RWPE2 (cell line): ENCODE measurements around the gene DOCK8.
"Not testable (repeated sequence)": the region's sequence is repeated elsewhere in the genome, so short reads cannot be mapped to it uniquely, and the experiment has no call there.

Experiments
- ATAC-seq: fragments of 200-7000 bp; cut with Tn5 transposase; 3 replicates; pipeline ENCODE4 v1.9.1; 2021; ENCODE audit warnings: low read depth
- DNase-seq: peaks from one replicate; pipeline ENCODE4 v3.0.0-alpha.2; 2020; ENCODE audit warnings: low spot score
- H3K27ac ChIP-seq: fragments of 450-650 bp; 2 replicates; pipeline ENCODE4 v1.5.1; 2017; ENCODE audit warnings: mild to moderate bottlenecking; ENCODE audit not compliant: poor library complexity, severe bottlenecking
- H3K27me3 ChIP-seq: fragments of 250-450 bp; sonication (Bioruptor Pico); 2 replicates; pipeline ENCODE4 v1.5.1; 2021; ENCODE audit warnings: mild to moderate bottlenecking, moderate library complexity; ENCODE audit not compliant: insufficient read depth, poor library complexity, severe bottlenecking
- H3K36me3 ChIP-seq: fragments of 250-450 bp; sonication (Bioruptor Pico); 2 replicates; pipeline ENCODE4 v1.5.1; 2020; ENCODE audit warnings: low read depth, mild to moderate bottlenecking, moderate library complexity
- H3K4me1 ChIP-seq: fragments of 250-450 bp; sonication (Bioruptor Pico); 2 replicates; pipeline ENCODE4 v1.5.1; 2021; ENCODE audit warnings: mild to moderate bottlenecking, moderate library complexity; ENCODE audit not compliant: insufficient read depth, poor library complexity, severe bottlenecking
- H3K4me3 ChIP-seq: fragments of 250-450 bp; sonication (Bioruptor Pico); 2 replicates; pipeline ENCODE4 v1.5.1; 2021; ENCODE audit warnings: mild to moderate bottlenecking, moderate library complexity; ENCODE audit not compliant: severe bottlenecking
- H3K9me3 ChIP-seq: fragments of 250-450 bp; sonication (Bioruptor Pico); 2 replicates; pipeline ENCODE4 v1.5.1; 2021; ENCODE audit warnings: mild to moderate bottlenecking, moderate library complexity; ENCODE audit not compliant: severe bottlenecking
- TF ChIP-seq, protein P1 (sequence below): fragments of 450-650 bp; IDR thresholded peaks from one replicate; pipeline ENCODE4 v1.5.1; 2017; ENCODE audit warnings: mild to moderate bottlenecking, moderate library complexity; ENCODE audit not compliant: poor library complexity, severe bottlenecking

The DOCK8 gene

DNA sequence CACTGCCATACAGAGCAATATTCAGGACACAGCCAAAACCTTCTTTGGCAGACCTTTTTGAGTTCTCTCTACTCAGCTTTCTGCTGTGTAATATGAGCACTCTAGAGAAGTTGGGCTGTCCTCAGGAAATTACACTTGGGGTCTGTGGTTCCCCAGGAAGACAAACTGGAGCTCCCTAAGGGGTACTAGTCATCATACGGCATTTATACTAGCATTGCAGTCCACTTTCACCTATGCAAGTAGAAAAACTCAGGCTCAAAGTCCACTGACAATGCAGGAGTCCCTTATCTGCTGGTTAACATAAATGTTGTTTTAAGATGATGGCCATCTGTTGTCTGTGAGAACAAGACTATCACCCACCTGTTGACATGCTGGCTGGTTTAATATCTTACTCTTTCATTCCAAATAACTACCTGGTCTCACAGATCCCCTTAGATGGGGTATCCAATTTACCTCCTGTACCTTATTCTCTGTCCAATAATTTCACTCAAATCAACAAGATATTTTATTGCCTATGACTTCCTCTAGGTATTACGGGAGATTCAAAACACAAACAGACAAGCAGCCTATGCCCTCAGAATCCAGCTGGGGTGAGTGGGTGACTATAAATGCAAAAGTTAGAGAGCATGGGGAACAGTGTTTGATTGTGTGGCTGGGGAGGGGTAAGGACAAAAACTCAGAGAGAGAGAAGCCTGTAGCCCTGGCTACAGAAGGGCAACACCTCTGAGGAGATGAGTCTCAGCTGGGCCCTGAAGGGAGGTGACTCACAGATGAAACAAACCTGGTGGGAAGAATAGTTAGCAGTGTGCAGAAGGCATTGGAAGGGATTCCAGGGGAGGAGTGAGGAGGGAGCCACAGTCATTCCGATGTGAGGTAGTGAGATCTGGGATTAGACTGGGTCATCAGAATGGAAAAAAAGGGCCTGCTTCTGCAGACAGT is 10.2 kb downstream of the DOCK8 start:
- Histone ChIP-seq H3K27ac (no peak overlapping the region), H3K9me3 (no peaks in the 10 kb centered on the region), H3K36me3 (no peaks in the 10 kb centered on the region), H3K4me1 (no peaks in the 10 kb centered on the region), H3K27me3 (no peaks in the 10 kb centered on the region), H3K4me3 (no peak overlapping the region)
- TF ChIP-seq, protein P1, sequence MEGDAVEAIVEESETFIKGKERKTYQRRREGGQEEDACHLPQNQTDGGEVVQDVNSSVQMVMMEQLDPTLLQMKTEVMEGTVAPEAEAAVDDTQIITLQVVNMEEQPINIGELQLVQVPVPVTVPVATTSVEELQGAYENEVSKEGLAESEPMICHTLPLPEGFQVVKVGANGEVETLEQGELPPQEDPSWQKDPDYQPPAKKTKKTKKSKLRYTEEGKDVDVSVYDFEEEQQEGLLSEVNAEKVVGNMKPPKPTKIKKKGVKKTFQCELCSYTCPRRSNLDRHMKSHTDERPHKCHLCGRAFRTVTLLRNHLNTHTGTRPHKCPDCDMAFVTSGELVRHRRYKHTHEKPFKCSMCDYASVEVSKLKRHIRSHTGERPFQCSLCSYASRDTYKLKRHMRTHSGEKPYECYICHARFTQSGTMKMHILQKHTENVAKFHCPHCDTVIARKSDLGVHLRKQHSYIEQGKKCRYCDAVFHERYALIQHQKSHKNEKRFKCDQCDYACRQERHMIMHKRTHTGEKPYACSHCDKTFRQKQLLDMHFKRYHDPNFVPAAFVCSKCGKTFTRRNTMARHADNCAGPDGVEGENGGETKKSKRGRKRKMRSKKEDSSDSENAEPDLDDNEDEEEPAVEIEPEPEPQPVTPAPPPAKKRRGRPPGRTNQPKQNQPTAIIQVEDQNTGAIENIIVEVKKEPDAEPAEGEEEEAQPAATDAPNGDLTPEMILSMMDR: no peak
- DNase-seq (no peak), ATAC-seq (peak; percentile 95)

DNA sequence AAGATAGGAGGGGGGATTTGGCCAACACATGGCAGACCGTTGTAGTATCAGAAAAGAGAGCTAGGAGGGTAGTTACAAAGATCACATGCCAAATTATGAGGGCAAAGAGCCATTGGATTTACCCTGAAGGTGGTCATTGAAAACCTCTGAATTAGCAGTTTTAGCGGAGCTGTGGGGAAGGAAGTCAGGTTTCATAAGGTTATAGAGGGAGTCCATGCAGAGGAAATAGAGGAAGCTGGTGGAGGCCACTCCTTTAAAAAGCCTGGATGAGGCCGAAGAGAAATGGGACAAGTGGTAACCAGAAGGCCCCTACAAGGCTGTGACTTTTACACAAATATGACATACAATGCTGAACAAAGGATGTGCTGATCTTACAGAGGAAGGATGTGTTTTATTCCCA is 13.2 kb downstream of the DOCK8 start:
- Histone ChIP-seq H3K27me3 (no peaks in the 10 kb centered on the region), H3K36me3 (no peaks in the 10 kb centered on the region), H3K27ac (no peak overlapping the region), H3K4me1 (no peaks in the 10 kb centered on the region), H3K9me3 (no peaks in the 10 kb centered on the region), H3K4me3 (no peak overlapping the region)
- ATAC-seq (no peak), DNase-seq (no peak)
- TF ChIP-seq, protein P1: no peak

DNA sequence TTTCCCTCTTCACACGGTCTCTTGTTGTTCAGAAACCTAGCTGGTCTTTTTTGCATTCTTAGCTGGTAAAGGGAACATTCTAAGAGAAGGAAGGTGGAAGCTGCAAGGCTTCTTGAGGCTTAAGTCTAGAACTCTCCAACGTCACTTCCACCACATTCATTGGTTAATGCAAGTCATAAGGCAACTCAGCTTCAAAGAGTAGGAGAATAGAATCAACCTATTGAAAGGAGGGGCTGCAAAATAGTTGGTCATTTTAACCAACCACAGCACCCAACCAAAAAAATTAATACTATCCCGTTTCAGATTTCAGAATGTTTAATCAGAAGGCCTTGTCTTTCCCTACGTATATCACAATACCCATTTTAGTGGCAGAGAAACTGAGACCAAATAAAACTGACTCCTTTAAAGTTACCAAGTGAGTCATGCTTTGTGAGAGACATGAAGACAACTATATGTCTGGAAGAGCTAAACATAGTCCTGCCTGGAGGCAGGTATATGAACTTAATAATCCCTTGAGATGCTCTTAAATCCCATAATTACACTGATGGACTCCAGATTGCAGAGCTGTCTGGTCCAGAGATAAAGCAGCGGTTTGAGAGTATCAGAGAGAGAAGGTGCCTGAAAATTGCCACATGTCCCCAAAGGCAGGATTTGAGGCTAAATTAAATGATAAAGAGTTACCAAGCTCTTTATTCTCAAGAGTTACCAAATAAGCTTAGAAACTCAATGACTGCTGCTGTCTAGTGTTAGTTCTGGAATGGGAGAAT is 14.4 kb downstream of the DOCK8 start:
- TF ChIP-seq, protein P1: no peak
- no peaks in the 10 kb centered on the region for H3K9me3 ChIP-seq
- H3K27me3 ChIP-seq: no peaks in the 10 kb centered on the region
- ATAC-seq (no peak), DNase-seq (no peak)
- H3K4me1 ChIP-seq: no peaks in the 10 kb centered on the region
- H3K4me3 ChIP-seq: no peak overlapping the region
- H3K36me3 ChIP-seq: no peaks in the 10 kb centered on the region
- H3K27ac ChIP-seq: no peak overlapping the region

DNA sequence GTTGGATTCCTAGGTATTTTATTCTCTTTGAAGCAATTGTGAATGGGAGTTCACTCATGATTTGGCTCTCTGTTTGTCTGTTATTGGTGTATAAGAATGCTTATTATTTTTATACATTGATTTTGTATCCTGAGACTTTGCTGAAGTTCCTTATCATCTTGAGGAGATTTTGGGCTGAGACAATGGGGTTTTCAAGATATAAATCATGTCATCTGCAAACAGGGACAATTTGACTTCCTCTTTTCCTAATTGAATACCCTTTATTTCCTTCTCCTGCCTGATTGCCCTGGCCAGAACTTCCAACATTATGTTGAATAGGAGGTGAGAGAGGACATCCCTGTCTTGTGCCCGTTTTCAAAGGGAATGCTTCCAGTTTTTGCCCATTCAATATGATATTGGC is 17.0 kb downstream of the DOCK8 start:
- not testable (repeated sequence) for H3K4me1 ChIP-seq, H3K27me3 ChIP-seq

DNA sequence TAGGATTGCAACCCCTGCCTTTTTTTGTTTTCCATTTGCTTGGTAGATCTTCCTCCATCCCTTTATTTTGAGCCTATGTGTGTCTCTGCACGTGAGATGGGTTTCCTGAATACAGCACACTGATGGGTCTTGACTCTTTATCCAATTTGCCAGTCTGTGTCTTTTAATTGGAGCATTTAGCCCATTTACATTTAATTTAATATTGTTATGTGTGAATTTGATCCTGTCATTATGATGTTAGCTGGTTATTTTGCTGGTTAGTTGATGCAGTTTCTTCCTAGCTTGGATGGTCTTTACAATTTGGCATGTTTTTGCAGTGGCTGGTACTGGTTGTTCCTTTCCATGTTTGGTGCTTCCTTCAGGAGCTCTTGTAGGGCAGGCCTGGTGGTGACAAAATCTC is 19.0 kb downstream of the DOCK8 start:
- not testable (repeated sequence) for H3K27me3 ChIP-seq, H3K4me1 ChIP-seq, H3K36me3 ChIP-seq, DNase-seq, H3K9me3 ChIP-seq, H3K4me3 ChIP-seq, H3K27ac ChIP-seq, ATAC-seq

More for the DNA sequence above, 17.0 kb downstream of the DOCK8 start:
- ATAC-seq, DNase-seq, H3K27ac ChIP-seq, H3K9me3 ChIP-seq, H3K4me3 ChIP-seq, H3K36me3 ChIP-seq: not testable (repeated sequence)
